NCI-H1417 (cell line): Measurements from ENCODE around the gene PTCSC3.

Experiments used
- DNase-seq, 3 experiments: peaks; one replicate each; lab custom pipeline; 2025; lab: John Stamatoyannopoulos, UW

PTCSC3 gene

GRCh38 chr14:36176524-36176923 is at the start of gene PTCSC3:
TSS of gene PTCSC3 (minus strand) at chr14:36176722.
- DNase-seq, result no peak

DNA sequence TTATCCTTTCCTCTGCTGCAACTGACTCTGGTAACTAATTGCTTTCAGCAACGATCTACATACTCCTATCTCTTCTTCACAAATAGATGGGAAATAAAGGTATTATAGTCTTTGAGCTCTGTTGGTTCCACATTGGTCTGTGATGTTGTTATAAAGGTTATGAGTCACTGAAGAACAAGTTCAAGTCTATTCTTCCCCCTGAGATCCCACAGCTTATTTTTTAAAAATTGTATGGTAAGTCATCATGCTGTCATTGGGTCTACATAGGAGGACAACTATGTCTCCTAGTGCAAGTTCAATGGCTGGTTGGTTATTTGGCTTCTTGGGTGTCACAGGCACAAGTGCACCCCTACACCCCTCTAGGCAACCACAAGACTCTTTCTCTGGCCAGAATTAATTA is 49.6 kb upstream of the PTCSC3 start:
- DNase-seq, result no peak

DNA sequence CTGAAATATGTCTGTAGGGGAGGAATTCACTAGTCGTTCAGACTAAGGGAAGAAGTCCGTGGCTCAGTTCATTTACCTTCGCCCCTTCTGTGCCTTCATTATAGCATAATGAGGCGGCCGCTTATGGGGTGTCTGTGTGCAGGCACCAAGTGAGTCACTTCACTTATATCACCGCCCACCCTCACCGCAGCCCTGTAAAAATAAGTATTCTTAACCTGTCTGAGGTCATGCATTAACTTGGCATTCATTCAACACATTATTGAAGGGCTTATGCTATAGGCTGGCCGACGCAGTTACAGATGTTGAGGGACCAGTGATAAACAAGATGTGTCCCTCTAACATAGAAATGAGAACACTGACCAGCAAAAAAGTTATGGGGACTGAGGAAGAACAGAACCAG is 47.7 kb upstream of the PTCSC3 start:
- no peak for DNase-seq

GRCh38 chr14:36223558-36223957 is 47.0 kb upstream of the PTCSC3 start:
- DNase-seq, result no peak

DNA sequence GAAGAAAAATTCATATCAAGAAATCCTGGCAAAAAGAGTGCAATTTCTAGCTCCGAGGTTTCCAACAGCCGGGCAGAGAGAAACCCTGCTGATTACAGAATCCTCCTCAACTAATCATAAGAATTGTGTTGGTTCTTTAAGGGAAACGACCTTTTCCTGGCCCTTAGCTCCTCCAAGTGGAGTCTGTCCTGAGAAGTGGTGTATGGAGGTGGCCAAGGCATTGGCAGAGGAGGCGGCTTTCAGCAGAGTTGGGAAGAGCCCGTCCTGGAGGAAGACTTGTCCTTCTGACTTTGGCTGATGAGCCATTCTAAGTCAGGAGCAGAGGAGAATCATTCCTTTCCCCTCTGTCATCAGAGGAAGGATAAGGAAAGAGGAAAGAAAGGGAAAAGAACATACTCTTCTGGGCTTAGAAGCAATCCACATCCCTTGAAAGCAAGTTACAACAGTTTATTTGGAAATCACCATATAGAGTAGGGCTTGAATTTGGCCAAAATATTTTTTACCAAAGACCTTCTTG is 46.5 kb upstream of the PTCSC3 start:
- no peak for DNase-seq

DNA sequence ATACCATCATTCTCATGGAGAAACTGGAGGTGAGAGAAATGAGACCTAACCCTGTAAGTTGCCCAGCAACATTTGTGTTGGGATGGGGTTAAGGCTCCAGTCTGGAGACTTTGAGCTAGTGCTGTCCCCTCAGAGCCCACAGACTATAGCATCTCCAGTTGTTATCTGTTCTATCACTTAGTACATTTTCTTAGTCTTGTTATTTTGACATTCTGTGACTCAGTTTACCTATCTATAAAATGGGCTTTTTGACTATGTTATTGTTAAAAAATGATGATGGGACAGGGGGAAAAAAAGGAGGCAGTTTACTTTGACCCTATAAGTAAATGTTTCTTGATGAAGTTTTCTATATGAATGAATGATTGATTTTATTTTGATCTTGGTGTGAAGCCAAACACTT is 45.8 kb upstream of the PTCSC3 start:
- no peak for DNase-seq

DNA sequence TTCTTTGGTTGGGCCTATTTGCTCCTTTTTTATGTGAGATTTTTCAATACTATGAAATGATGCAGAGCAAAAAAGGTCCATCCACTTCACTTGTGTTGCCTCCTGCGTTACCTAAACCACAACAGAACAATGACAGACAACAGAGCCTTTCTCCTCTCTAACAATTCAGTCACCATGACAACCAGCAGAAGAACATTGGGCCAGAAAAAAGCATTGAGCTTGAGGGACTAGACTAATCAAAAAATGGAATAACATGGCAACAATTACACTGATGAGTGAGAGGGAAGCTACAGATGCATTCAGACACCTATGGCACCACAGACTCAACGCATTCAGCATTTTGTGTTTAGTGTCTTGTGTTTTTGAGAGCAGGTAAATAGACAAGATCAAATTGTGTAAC is 44.6 kb upstream of the PTCSC3 start:
- DNase-seq, result peak; percentile 22 to 68 (median 67)

GRCh38 chr14:36217732-36218131 is 41.2 kb upstream of the PTCSC3 start:
- peak in 1 of 3 experiments; percentile 74 for DNase-seq

- peak in 1 of 3 experiments; percentile 42 for DNase-seq
Measured at GRCh38 chr14:36217027-36217426, 40.5 kb upstream of the PTCSC3 start.

- peak in 2 of 3 experiments; percentile 19 to 48 for DNase-seq
Measured at GRCh38 chr14:36215217-36215598, 38.7 kb upstream of the PTCSC3 start.

GRCh38 chr14:36214476-36215216 is 38.1 kb upstream of the PTCSC3 start:
- peak in 1 of 3 experiments; percentile 47 for DNase-seq

DNA sequence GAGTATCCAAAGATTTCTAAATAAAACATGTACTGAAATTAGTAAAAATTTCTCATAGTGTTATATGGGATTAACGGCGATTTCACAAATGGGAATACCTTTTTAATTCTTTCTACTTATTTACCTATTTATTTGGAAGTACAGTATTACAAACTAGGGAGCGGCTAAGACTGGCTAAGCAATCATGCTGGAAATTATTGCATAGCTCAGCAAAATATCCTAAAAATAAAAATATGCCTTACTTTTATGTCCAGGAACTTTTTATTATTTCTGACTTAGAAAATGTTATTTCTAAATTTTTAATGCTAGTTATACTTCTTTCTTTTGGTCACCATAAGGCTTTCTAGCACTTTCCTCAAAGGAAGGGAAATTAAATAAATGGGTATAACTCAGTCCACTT is 36.5 kb upstream of the PTCSC3 start:
- DNase-seq, result no peak

DNA sequence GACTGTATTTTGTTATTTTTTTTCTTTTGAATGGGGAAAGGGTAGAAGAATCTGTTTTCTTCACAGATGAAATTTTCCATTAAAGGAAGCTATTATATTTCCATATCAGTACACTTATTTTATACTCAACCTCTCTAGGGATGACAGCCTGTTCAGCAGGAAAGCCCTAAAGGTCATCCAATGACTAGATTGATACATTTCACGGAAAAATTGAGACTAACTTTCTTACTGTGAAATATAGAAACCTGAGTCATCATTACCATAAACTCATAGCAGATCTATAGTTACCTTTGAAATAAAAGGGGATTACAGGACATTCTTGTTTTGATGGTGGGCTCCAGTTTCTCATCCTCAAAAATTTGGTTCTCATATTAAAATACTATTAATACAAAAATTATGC is 36.1 kb upstream of the PTCSC3 start:
- DNase-seq, result no peak

DNA sequence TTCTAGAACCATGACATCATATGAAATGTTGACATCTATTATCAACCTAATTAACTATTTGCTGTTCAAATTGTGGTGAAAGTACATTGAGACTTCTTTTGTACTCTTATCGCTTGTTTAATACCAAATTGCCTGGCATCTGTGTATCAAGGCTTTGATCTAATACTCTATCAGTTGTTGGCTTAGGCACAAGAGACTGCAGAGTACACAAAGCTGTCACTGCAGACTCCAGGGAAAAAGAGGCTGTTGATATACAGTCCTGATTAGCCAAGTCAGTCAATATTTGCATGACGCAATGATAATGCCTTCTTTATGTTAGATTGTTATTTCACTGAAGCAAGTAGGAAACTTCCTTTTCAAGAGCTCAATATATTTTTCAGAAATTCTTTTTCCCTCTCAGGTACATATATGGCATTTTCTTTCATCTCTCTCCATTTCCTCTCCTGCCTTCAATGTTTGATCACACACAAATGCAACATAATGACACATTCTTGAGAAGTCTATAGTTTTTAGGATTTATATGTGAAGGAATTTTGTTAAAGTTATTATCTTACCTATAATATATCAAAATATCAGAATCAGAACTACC is 32.3 kb upstream of the PTCSC3 start:
- DNase-seq, result peak; percentile 41 to 92 (median 69)

GRCh38 chr14:36207500-36207899 is 31.0 kb upstream of the PTCSC3 start:
- DNase-seq, result peak in 2 of 3 experiments; percentile 43 to 51

- DNase-seq, result no peak
Measured at GRCh38 chr14:36204461-36205073, 28.0 kb upstream of the PTCSC3 start.

GRCh38 chr14:36198378-36198777 is 21.9 kb upstream of the PTCSC3 start:
- no peak for DNase-seq

- peak; percentile 84 to 98 (median 92) for DNase-seq
Measured at GRCh38 chr14:36194663-36195062, 18.1 kb upstream of the PTCSC3 start.

DNA sequence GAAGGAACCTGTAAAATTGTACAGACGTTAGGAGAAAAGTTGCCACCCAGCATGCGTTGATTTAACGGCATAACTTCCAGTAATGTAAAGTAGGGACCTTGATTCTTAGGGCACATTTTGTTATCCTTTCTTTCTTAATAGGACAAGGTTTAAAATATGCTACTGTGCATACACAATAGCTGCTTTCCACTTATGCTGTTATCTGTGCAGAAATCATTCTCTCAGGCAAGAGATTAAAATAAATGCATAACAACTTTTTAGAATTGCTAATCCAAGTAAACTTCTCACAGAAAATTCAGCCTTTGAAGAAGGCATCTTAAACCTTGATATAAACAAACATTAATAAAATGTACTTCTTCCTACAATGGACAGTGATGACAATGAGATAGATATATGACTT is 16.0 kb upstream of the PTCSC3 start:
- DNase-seq, result no peak

DNA sequence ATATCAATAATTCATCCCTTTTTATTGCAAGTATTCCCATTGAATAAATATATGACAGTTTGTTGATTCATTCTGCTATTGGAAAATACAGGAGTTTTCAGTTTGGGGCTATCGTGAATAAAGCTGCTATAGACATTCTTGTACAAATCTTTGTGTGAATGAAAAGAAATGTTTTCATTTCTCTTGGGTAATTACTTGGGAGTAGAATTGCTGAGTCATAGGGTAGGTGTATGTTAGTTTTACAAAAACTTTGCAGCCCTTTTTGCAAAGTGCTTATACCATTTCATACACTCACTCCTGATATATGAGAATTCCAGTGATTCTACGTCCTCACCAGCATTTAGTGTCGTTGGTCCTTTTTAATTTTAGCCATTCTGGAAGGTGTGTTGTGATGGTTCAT is 6.9 kb upstream of the PTCSC3 start:
- no peak for DNase-seq

DNA sequence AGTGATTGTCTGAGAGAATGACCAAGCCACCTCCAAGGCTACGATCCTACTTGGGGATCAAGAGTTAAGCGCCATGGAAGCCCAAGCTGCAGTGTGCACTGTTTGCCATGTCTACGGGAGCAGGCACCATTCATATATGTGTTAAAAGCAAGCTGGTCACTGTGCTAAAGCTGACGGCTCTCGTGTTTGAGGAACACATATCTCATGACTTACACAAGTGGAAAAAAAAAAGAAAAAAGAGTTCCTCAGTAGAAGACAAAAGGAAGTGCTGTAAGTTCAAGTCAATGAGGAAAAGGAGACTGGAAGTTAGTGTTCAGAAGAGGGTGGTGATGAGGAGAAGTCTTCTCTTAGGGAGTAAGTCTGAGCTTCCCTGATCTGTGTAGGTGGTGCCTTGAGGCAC is 4.9 kb upstream of the PTCSC3 start:
- no peak for DNase-seq

DNA sequence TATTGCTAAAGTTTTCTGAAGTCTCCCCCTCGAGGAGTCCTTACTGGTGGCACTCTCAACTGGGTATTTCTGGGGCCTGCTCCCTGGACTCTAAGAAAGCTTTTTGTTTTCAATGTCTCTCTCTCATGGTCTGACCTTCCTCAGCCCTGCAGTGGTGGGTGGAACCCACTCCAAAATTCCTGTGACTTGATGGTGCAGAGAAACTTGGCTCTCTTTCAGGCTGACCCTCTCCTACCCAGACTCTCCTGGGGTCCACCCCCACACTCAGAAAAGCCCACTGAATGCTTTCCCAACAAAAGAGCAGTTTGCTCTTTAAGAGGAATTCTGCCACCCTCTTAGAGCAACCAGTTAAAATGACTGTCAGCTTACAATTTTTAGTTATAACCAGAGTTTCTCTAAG is 967 bp upstream of the PTCSC3 start:
- no peak for DNase-seq

DNA sequence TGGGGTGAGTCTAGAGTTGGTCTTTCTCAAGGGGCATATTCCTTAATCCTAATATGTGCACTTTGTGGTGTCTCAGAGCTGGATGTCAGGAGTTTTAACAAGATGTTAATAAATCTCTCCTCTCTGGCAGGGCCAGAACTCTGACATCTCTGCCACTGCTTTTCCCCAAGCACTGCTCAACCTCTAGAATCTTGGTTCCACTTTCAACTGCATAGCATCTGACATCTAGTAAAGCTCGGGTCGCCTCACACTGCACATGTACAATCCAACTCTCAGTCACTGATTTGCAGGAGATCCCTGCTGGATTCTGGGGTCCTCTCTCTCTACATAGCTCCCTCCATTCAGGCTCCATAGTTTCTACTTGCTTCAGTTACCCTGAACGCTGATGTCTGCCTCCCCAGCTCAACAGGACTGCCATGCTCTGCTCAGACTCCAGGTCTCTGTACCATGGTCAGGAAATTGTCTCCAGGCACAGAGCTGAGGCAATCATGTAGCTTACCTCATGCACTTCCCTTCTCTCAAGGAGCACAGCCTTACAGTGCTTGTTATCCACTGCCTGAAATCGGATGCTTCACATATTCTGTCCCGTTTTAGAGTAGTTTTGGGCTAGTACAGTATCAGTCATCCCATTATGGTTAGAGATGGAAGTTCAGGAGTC is 1.6 kb downstream of the PTCSC3 start:
- DNase-seq, result no peak
